ENCODE measurements around the gene FAM13C.

DNA sequence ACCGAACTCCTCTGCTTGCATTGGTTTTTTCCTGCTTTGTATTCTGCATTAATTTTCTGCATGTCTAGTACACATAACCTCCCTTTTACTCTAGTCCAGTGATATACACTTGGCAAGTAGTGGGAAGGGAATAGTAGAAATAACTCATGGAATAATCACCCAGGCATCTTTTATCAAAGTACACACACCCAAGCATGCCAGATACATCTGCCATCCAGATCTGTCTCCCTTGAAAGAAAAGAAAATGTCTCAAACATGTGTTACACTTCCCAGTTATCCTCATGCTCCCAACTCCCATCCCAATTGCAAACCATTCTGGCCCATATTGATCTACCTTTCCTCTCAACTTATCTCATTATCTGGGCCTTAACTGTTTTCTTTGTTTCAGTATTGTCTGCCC, 106.9 kb downstream of the FAM13C start:
- TF ChIP-seq CTCF (IDR thresholded peaks at IDR 0.05; ENCODE audit: borderline replicate concordance, extremely low read depth, low read length, poor library complexity, severe bottlenecking), result no peak
- TF ChIP-seq EZH2 (IDR thresholded peaks at IDR 0.05; ENCODE audit: borderline replicate concordance, low read depth, low read length, severe bottlenecking), result no peak

All from DND-41 (cell line).